ENCODE results near the gene C1QB. TPM values are rescaled to one million over a fixed set of nuclear protein-coding genes. Genes with fewer than 3 reads are reported as not detected.

C1QB gene
- total and polyA plus RNA-seq, 2 donors (not counting 1 experiment from before 2014, with no cell fraction given), result 0.16 TPM; not detected in 1

GRCh38 chr1:22696610-22697009 is 43.6 kb downstream of the C1QB start:
- Histone ChIP-seq H3K9me3 (ENCODE audit: control extremely low read depth in 1 of 3, control insufficient read depth in 2 of 3, insufficient read depth in 1 of 3, low read length in 2 of 3) (no peaks in the 10 kb centered on the region), H3K27me3 (replicated peaks in 1 of 4; ENCODE audit: control extremely low read depth in 1 of 4, control insufficient read depth in 3 of 4, insufficient read depth in 4 of 4, low read length in 3 of 4) (no peaks in the 10 kb centered on the region), H3K4me2 (replicated peaks; ENCODE audit: low read depth, low read length, poor library complexity, severe bottlenecking) (no peak overlapping the region), H2AFZ (ENCODE audit: insufficient read depth, low read depth, low read length, poor library complexity, severe bottlenecking) (no peak overlapping the region), H3K4me1 (ENCODE audit: control insufficient read depth in 2 of 2, insufficient read depth in 2 of 2, low read length in 2 of 2) (no peaks in the 10 kb centered on the region), H3K4me3 (ENCODE audit: control extremely low read depth in 1 of 5, extremely low read depth in 1 of 5, insufficient read depth in 1 of 5, low read depth in 2 of 5, low read length in 4 of 5) (no peak overlapping the region), H3K27ac (ENCODE audit: low read length in 2 of 2) (no peak overlapping the region), H3K36me3 (replicated peaks in 1 of 2; ENCODE audit: control extremely low read depth in 1 of 2, control insufficient read depth in 1 of 2, extremely low read depth in 1 of 2, insufficient read depth in 2 of 2, low read length in 1 of 2) (no peaks in the 10 kb centered on the region), H4K20me1 (ENCODE audit: control insufficient read depth, insufficient read depth, low read length, poor library complexity, severe bottlenecking) (no peaks in the 10 kb centered on the region), H3K79me2 (ENCODE audit: control insufficient read depth, insufficient read depth, low read length) (no peaks in the 10 kb centered on the region), H3K9ac (ENCODE audit: low read length) (no peak overlapping the region)
- ChIA-PET CTCF (no interaction called here), POLR2A (no interaction called here)
- H3K4me1 Mint-ChIP-seq, result no peaks in the 10 kb centered on the region
- H3K27ac Mint-ChIP-seq, result no peak overlapping the region
- DNase-seq (no peak), ATAC-seq (ENCODE audit: low read depth) (no peak)
- H3K27me3 Mint-ChIP-seq, result no peaks in the 10 kb centered on the region
- no peak overlapping the region for H3K4me3 Mint-ChIP-seq
- no peak for TF ChIP-seq CTCF (IDR thresholded peaks at IDR 0.05)
- no peak for TF ChIP-seq EZH2 (IDR thresholded peaks at IDR 0.05; ENCODE audit: borderline replicate concordance, insufficient read depth, low read depth, low read length, poor library complexity, severe bottlenecking)
- intact Hi-C loops (cut with micrococcal nuclease), result no loop called here
- no peaks in the 10 kb centered on the region for H3K9me3 Mint-ChIP-seq (ENCODE audit: insufficient read depth)
- 90% methylated on average over 3 of the region's 3 CpGs for WGBS (ENCODE audit: insufficient coverage)

DNA sequence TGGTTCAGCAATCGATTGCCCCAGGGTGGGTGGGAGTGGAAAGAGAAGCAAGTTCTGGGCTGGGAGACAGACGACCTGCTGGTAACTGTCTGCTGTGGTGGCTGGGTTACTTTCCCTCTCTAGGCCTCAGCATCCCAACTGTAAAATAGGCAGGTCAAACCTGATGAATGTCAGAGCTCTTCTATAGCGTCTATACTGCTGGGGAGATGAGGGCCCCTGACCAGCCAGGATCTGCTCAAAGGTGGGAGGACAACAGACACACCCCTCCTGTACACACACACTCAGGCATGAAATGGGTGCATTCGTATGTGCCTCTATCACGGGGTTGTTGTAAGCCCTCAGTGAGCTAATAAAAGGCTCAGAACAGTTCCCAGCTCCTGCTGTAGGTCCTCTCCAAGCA is 44.9 kb downstream of the C1QB start:
- no peaks in the 10 kb centered on the region for H3K4me1 Mint-ChIP-seq
- intact Hi-C loops (cut with micrococcal nuclease), result no loop called here
- no peak overlapping the region for H3K27ac Mint-ChIP-seq
- no peak overlapping the region for H3K27ac ChIP-seq (ENCODE audit: low read length in 2 of 2)
- H3K9me3 ChIP-seq (ENCODE audit: control extremely low read depth in 1 of 3, control insufficient read depth in 2 of 3, insufficient read depth in 1 of 3, low read length in 2 of 3), result no peaks in the 10 kb centered on the region
- no peaks in the 10 kb centered on the region for H3K4me1 ChIP-seq (ENCODE audit: control insufficient read depth in 2 of 2, insufficient read depth in 2 of 2, low read length in 2 of 2)
- no peaks in the 10 kb centered on the region for H3K9me3 Mint-ChIP-seq (ENCODE audit: insufficient read depth)
- no peaks in the 10 kb centered on the region for H4K20me1 ChIP-seq (ENCODE audit: control insufficient read depth, insufficient read depth, low read length, poor library complexity, severe bottlenecking)
- H2AFZ ChIP-seq (ENCODE audit: insufficient read depth, low read depth, low read length, poor library complexity, severe bottlenecking), result no peak overlapping the region
- H3K9ac ChIP-seq (ENCODE audit: low read length), result no peak overlapping the region
- ATAC-seq (ENCODE audit: low read depth) (no peak), DNase-seq (no peak)
- no peaks in the 10 kb centered on the region for H3K27me3 ChIP-seq (replicated peaks in 1 of 4; ENCODE audit: control extremely low read depth in 1 of 4, control insufficient read depth in 3 of 4, insufficient read depth in 4 of 4, low read length in 3 of 4)
- 90% methylated on average over 3 of the region's 5 CpGs for WGBS (ENCODE audit: insufficient coverage)
- no peak overlapping the region for H3K4me3 Mint-ChIP-seq
- no peak overlapping the region for H3K4me3 ChIP-seq (ENCODE audit: control extremely low read depth in 1 of 5, extremely low read depth in 1 of 5, insufficient read depth in 1 of 5, low read depth in 2 of 5, low read length in 4 of 5)
- POLR2A ChIA-PET, result no interaction called here
- H3K4me2 ChIP-seq (replicated peaks; ENCODE audit: low read depth, low read length, poor library complexity, severe bottlenecking), result no peak overlapping the region
- no peaks in the 10 kb centered on the region for H3K79me2 ChIP-seq (ENCODE audit: control insufficient read depth, insufficient read depth, low read length)
- H3K27me3 Mint-ChIP-seq, result peaks cover 7% of the 10 kb centered on the region
- no peaks in the 10 kb centered on the region for H3K36me3 ChIP-seq (replicated peaks in 1 of 2; ENCODE audit: control extremely low read depth in 1 of 2, control insufficient read depth in 1 of 2, extremely low read depth in 1 of 2, insufficient read depth in 2 of 2, low read length in 1 of 2)
- TF ChIP-seq EZH2 (IDR thresholded peaks at IDR 0.05; ENCODE audit: borderline replicate concordance, insufficient read depth, low read depth, low read length, poor library complexity, severe bottlenecking), result no peak
- no peak for TF ChIP-seq CTCF (IDR thresholded peaks at IDR 0.05)
- CTCF ChIA-PET, result no interaction called here

Data from B cell (primary cell).